Activated CD4-positive, alpha-beta T cell treated with anti-CD3 and anti-CD28 coated beads, Interleukin-10, Interleukin-2, amounts not matched to agents 100 ng/mL and 50 ng/mL, durations not matched to agents 16 hours and 8 hours (primary cell): ENCODE measurements around the gene PDE9A.
A peak's percentile ranks its signal among the peaks of the same experiment; 100 is the strongest.
"Not testable (repeated sequence)": the region's sequence is repeated elsewhere in the genome, so short reads cannot be mapped to it uniquely, and the experiment has no call there.

Experiments used
- DNase-seq: peaks from one replicate; pipeline ENCODE4 v3.0.0-alpha.2; 2020

PDE9A gene

DNA sequence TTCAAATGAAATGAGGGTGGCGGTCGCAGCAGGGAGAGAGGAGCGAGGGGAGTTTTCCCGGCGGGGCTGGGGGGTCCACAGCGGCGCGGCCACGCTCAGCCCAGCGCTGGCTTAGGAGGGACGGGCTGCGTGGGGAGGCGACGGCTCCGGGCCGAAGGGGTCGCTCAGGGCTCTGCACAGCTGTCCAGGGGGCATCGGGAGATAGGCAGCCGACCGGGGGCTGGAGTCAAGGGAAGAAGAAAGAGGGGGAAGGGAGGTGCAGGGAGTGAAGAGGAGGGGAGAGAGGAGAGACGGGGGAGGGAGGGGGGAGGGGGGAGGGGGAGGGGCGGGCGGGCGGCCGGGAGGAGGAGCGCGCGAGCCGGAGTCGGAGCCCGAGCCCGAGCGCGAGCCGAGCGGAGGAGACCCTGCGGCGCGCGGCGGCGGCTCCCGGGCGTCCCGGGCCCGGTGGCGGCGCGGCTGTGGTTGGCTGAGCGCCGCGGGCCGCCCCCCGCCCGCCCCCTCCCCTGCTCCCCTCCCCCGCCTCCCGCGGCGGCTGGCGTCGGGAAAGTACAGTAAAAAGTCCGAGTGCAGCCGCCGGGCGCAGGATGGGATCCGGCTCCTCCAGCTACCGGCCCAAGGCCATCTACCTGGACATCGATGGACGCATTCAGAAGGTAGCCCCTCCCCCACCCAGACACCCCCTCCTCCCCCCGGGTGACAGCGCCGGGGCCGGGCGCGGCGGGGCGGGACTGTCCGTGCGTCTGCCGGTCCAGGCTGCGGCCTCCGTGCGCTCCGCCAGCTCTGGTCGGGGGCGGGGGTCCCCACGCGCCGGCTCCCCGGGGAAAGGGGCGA is at the start of gene PDE9A:
PDE9A (plus strand) TSS at position 391 of the 831 bp plus-strand sequence; CDS start at position 585, 194 bp downstream.
- DNase-seq = no peak

GRCh38 chr21:42607102-42607501 is 46.3 kb upstream of the PDE9A start:
- no peak for DNase-seq

DNA sequence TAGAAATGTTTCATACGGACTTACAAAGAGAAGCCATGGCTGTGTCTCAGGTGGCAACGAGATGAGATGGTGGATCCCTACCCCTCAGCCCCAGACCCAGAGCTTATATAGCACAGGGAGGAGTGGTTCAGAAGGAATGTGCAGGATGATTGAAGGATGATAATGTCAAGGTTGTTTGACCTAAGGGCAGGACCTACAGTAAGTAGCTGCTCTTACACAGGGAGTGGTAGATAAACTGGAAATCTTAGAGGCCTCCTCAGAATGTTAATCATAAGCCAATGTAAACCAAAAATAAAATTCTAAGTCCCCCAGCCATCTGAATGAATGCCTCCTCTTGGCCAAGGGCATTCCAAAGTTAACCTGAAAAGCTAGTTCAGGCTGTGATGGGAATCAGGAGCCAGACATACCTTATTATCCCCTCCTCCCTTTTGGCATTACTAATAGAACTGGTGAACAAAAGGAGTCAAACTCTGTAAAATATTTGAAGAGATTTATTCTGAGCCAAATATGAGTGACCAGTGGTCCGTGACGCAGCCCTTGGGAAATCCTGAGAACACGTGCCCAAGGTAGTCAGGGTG is 45.8 kb upstream of the PDE9A start:
- no peak for DNase-seq

GRCh38 chr21:42608446-42608845 is 45.0 kb upstream of the PDE9A start:
- DNase-seq = no peak

DNA sequence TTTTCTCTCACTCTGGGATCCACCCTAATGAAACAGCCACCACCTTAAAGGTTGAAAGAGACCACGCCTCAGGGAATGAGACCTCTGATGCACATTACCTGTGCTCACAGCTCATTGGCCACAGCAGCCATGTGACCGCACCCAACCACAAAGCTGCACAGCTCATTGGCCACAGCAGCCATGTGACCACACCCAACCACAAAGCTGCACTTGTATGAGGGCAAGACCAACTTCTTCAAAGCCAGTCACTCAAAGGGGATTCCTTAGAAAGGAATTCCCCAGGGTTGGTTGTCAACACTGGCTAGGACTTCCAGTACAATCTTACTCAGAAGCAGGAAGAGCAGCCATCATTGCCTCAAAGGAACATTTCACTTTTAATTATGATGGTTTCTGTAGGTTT is 43.6 kb upstream of the PDE9A start:
- DNase-seq = peak; percentile 43

GRCh38 chr21:42611852-42612251 is 41.6 kb upstream of the PDE9A start:
- no peak for DNase-seq

GRCh38 chr21:42612390-42612789 is 41.0 kb upstream of the PDE9A start:
- DNase-seq = no peak

- no peak for DNase-seq
These were observed 39.7 kb upstream of the PDE9A start for GRCh38 chr21:42613756-42614155.

DNA sequence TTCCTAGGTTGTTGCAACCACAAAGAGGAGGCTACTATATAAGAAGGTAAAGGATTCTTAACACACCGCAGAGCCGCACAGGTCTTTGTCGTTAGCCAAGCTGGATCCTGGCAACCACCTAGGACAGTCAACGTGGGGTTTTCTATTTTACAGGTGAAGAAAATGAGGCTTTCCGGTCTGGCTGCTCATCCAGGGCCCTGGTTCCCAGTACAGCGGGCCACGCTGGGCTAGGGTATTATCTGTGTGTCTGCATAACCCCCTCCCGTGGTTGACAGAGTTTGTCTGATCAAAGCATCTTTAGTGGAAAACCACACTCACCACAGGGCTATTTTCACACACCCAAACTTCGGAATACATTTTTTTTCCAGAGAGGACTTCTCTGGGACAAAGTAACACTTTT is 39.0 kb upstream of the PDE9A start:
- DNase-seq = peak; percentile 57

GRCh38 chr21:42614811-42615351 is 38.5 kb upstream of the PDE9A start:
- DNase-seq = peak; percentile 70

- DNase-seq = not testable (repeated sequence)
These were observed 38.0 kb upstream of the PDE9A start for GRCh38 chr21:42615377-42615776.

DNA sequence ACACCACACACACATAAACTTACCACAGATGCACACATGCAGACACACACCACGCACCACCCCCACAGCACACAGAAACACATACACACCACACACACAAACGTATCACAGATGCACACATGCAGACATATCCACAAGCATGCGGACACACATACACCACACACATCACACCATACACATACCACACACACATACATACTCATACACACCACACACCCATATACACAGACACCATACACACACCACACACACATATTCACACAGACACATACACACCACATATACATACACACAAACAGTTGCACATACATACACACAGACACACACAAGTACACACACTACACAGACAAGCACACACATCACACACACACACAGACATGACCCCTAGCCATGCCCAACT is 37.5 kb upstream of the PDE9A start:
- no peak for DNase-seq

GRCh38 chr21:42616446-42616845 is 37.0 kb upstream of the PDE9A start:
- peak; percentile 21 for DNase-seq

- DNase-seq = no peak
These were observed 36.5 kb upstream of the PDE9A start for GRCh38 chr21:42616941-42617340.

DNA sequence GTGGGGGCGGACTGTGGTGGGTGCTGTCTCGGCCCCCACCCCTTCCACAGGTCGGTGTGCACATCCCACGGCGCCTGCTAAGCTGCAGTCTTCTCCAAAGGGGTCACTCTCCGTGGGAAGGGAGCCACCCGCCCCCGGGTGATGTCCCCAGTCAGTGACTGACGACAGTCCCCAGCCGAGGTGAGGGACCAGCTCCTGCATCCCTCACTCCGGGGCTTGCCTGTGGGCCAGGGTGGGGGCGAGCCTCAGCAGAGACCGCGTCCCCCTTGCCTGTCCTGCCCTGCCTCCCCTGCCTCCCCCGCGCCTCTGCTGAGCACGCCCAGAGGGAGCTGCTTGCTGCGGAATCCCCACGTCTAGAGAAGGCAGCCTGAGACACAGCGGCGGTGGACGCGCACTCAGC is 35.9 kb upstream of the PDE9A start:
- no peak for DNase-seq

- DNase-seq = no peak
These were observed 34.7 kb upstream of the PDE9A start for GRCh38 chr21:42618707-42619102.

DNA sequence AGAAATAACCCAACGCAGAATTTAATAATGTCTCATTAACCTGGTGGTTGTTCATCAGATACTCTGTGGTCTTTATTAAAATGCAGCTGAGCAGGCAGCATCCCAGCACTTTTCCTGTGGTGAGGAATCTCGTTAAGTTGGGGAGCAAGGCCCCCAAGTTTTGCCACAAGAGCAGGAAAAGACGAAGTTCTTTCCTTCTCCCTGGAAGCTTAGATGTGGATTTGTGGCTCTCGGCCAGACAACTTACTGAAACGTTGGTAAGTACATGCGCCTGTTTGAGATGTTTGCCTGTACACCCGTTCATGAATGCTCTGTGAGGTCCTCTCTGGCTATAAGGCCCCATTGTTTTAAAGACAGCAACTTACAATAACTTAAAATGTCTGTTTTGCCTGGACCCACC is 34.3 kb upstream of the PDE9A start:
- no peak for DNase-seq

DNA sequence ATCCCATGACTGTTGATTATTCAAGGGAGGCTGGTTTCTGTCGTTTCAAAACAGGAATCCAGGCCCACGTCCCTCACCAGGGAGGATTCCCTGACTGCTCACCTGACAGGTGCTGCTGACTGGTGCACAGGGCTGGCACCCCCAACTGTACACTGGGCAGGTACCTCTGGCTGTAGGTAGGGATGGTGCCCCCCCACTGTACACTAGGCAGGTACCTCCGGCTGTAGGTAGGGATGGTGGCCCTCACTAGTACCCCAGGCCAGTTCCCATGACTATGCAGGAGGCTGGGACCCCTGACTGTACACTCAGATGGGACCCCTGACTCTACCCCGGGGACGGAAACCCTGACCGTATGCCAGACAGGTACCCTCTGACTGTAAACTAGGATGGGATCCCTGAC is 33.6 kb upstream of the PDE9A start:
- DNase-seq = no peak

GRCh38 chr21:42621166-42621818 is 32.1 kb upstream of the PDE9A start:
- no peak for DNase-seq

DNA sequence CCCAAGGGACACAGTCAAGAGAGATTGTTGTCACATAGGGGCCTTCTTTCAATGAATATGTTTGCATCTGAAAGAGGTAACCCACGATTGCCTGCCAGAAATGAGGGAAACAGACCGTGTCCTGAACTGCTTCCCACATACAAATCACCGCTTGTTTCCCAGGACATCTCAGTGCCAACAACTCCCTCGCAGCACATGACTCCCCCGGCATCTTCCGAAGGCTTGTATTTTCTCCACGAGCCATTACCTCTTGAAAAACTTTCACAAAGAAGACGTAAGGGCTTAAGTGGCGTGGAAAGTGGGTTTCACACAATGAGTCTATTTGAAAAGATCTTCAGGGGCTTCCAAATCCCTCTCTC is 31.6 kb upstream of the PDE9A start:
- no peak for DNase-seq

GRCh38 chr21:42622284-42622683 is 31.1 kb upstream of the PDE9A start:
- DNase-seq = no peak

GRCh38 chr21:42623694-42624093 is 29.7 kb upstream of the PDE9A start:
- DNase-seq = no peak

DNA sequence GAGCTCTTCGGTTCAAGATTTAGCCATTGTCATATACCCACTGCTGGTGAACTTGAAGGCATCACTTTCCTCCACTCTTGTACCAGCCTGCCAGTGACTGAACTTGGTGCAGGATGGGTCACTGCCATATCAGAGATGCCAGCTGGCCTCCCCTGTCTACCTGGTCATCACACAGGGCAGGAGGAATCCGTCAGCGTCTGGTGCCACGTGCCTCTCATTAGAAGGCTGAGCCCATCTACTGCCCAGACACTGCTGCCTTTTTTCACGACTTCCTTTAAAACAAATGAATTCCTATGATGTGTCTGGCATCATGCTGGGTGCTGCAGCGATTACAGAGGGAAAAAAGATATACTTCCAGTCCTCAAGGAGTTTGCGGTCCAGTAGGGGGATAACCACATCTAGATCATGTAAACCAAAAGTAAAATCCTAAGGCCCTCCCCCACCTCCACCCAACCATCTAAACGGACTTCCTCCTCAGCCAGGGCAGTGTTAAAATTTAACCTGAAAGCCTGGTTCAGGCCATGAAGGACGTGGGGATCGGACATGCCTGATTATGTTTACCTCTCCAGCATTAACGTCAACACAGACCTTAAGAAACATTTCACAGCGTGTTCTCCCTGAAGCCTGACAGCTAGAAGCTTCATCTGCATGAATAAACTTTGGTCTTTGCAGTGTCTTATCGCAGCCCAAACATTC is 29.2 kb upstream of the PDE9A start:
- no peak for DNase-seq
